HG03039 (cell line): ENCODE results near the gene TADA2B.

Experiments
- ATAC-seq: cut with Tn5 transposase; IDR thresholded peaks from one replicate; pipeline ENCODE4 v1.9.1; 2021; ENCODE audit warnings: mild to moderate bottlenecking, moderate library complexity; ENCODE audit not compliant: unreplicated experiment

Gene TADA2B

DNA sequence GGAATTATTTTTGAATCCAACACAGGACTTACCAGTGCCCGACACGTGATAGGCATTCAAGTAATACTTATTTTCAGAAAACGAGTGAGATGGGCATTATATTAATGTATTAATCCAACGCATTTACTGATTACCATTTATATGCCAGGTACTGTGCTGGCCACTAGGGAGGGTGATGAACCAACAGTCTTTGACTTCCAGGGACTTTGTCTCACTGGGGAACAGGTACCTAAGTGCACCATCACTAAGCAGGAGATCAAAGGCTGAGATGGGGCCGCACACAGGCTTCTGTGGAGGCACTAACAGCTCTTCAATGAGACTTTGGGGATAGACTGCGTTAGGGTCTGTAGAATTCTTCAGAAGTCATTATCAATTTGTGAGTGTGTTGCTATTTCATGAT, 5.7 kb upstream of the TADA2B start:
- ATAC-seq = no peak

DNA sequence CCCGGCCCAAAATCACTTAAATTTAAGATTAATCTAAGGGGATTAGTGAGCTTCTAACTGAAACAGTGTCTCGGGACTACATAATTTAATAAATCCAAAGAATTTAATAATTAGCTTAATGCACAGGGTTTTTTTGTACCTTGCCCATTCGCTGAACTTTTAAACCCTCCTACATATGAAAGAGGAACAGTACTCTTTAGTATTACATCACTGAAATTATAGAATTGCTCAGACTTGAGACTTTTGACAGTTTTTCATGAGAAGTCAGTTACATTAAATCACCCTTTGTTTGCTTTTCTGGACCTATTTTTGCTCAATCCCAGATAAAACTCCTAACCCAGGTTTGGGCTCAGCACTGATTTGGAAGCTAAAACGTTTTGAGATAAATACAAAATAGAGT, 2.4 kb upstream of the TADA2B start:
- ATAC-seq = no peak

DNA sequence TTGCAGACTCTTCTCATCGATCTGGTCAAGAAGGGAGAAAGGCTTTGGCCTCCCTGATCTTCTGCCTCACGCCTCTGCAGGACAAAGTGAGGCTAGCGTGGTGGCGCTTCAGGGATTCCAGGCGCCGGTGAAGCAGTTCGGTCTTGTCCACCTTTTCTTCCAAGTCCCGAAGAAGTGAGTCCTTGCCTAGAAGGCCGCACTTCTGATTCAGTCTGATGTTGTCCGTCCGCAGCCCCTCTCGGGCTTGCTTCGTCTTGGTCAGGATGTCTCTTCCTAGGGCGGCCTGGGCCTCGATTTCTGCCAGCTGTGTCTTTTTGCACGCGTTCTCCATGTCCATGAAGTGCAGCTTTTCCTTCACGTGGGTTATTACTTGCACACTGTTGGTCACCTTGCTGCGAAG, 1.9 kb upstream of the TADA2B start:
- ATAC-seq = no peak

DNA sequence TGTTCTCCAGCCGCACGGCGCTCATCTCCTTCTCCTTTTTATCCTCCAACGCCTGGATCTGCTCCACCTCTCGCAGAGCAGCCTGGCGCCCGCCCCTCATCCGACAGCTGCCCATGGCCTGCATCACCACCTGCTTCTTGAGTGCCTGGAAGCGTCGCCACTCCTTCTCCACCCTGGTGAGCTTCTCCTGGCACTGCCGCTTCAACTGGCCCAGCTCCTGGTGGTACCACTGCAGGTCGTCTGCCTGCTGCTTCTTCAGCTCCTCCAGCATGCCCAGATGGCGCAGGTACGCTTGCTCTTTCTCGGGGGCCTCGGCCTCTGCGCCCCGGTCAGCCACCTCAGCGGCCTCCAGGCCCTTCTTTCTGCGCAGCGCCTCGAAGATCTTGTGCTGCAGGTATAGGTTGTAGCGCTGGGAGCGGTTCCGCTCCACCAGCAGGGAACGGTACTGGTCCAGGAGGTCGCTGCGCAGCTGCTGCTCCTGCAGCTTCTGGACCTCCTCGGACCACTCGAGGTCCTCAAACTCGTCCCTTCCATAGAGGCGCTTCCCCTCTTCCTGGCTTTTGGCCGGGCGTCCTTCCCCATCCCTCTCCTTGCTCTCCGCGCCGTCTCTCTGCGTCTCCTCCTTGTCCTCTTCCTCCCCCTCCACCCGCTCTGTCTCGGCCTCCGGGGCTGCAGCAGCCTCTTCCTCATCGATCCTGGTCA, 1.2 kb upstream of the TADA2B start:
- ATAC-seq = no peak

DNA sequence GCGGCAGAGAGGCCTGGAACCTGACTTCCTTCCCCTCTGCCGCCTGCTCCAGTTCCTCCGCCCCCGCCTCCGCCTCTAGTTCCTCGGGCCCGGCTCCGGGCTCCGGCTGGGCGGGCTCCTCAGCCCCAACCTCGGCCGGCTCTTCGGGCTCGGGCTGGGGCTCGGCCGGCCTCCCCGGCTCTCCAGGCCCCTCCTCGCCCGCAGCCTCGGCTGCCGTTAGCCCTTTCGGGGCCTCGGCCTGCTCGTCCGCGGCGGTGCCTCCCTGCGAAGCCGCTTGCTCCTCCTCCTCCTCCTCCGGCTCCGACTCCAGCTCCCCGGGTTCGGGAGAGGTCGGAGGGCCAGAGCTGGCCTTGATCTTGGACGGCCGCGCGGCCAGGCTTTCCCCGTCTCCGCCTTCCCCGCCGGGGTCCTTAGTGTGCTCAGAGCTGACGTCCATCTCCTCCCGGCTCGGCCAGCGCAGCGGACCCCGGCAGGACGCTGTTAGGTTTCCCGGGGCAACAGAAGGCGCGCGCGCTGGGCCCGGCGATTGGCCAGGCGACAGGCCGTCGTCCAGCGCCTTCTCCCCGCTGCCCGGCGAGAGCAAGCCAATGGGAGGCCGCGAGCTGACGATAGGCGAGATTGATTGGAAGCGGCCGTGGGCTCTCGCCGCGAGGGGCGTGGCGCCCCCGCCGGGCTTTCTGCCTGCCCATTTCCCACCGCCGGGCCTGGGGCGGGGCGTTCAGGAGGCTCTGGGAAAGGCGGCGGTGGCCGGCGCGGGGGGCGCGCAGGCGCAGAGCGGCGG, 479 bp upstream of the TADA2B start:
- peak; percentile 82 for ATAC-seq

DNA sequence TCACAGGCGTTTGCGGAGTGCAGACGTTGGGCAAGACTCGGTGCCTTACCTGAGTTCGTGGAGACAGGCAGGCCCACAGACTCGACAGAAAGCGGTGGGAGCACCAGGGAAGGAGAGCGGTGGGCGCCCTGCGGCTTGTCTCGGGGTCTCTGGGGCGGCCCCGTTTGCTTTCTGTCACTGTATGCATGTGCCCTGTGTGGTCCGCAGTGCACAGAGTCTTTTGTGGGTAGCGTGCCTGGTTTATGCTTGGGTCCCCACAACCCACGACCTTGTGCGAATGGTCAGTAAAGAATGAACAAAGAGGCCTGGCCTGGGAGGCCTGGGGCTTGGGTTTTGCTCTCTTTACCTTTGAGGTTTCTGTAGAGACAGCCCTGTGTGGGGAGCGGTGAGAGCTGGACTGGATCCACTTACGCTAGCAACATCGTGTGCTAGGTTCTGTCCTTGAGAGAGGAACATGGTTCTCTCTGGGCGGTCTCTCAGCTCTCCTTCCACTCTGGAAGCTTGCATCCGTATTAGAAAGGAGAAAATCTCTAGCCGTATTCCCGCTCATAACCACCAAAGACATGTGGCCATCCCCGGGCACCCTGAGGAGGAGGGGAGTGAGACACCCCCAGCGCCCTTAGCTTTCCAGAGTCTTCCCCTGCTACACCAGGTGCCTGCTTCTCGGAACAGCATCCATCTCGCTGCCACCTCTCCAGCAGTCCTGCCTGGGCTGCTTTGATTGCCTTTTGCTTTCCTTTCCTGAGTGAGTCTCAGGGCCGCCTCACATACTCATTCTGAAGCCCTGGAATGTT, 1.2 kb downstream of the TADA2B start:
- no peak for ATAC-seq

DNA sequence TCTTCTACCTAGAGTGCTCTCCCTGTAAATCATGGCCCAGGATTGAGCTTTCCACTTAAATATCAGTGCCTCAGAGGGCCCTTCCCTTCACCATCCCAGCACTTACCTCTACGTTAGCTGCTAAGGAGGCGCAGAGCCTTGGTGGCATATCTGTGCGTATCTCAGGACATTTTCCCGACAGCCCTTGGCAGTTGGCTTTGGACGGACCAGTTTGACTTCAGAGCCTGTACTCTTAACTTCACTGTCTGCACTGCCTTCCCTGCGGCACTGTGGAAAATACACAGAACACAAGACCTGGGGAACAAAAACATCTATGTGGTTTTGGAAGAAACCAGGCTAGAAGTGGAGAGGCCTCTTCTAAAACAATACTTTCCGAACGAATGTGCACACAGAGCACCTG, 2.4 kb downstream of the TADA2B start:
- no peak for ATAC-seq

DNA sequence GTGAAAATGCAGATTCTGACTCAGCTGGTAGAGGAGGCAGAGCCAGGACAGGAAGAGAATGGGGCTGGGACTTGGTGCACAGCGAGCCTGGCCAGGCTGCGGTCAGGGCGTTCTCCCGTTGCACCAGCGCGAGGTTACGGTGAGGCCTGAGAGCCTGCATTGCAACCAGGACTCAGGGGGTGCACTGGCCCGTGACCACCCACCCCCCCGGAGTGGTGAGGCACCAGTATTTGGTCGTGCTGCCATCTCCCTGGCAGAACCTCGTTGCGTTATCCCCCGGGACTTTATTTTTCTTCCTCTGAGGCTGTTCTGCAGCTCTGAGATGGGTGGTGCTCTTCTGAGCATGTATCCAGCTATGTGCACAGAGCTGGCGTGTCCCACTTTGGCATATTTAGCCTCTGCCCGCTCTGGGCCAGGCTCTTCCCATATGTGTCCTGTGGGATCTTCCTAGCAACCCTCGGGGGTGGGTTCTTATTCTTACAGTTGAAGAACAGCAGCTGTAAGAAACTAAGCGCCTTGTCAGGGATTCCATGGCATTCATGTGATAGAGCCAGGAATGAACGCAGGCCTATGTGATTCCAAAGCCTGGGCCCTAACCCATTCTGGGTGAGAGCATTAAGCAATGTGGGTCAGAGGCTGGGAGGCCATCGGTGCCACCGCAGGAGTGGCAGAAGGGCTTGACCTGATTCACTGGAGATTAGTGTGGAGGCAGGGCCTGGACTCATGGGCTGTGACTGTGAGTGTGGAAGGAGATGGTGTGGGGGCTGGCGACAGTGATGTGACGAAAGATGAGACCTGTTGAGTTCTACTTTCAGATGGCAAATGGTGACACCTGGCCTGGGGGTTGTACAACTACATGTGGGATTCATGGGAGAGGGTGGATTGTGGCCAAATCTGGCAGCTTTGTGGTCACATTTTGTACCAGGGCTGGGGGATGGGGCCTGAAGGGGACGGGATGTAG, 3.1 kb downstream of the TADA2B start:
- ATAC-seq = no peak

DNA sequence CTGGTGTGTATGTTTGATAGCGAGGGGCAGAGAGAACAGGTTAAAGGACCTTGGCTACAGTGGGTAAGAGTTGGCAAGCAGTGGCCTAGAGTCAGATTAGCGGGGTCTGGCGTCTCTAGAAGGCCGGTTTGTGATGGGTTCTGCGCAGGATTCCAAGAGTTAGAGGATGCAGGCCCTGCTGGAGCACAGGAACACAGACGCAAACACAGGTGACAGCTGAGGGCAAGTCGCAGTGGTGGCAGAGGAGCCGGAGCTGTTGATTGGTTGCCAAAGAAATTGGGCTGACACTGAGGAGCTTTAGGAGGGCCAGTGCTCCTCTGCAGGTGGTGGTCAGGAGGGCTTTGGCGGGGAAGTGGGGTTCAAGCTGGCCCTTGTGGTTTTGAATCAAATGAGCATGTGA, 3.8 kb downstream of the TADA2B start:
- no peak for ATAC-seq

DNA sequence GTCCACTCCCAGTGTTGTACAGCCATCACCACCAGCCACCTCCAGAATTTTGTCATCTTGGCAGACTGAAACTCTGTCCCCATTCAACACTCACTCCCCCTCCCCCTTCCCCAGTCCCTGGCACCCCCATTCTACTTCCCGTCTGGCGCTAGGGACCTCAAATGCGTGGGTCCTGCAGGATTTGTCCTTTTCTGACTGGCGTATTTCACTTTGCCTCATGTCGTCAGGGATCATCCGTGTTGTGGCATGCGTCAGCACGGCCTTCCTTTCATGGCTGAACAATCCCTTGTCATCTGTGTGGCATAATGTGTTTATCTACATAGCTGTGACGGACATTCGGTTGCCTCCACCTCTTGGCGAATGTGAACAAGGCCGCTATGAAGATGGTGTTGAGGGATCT, 5.5 kb downstream of the TADA2B start:
- ATAC-seq = no peak

DNA sequence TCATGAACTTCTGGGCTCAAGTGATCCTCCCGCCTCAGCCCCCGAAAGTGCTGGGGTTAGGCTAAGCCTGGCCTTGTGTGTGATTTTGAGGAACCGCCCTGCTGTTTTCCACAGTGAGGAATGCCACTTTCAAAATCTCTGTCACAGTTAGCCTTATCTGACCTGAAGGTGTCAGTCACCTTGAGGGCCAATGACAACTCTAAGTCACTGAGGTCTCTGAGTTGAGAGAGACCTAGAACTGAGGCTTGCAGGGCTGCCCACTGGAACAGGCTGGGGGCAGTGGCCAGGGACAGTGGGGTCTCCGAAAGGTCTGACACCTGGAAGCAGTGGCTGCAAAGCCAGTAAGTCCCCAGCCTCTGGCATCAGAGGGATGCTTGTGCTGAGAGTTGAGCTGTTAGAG, 6.1 kb downstream of the TADA2B start:
- ATAC-seq = no peak

DNA sequence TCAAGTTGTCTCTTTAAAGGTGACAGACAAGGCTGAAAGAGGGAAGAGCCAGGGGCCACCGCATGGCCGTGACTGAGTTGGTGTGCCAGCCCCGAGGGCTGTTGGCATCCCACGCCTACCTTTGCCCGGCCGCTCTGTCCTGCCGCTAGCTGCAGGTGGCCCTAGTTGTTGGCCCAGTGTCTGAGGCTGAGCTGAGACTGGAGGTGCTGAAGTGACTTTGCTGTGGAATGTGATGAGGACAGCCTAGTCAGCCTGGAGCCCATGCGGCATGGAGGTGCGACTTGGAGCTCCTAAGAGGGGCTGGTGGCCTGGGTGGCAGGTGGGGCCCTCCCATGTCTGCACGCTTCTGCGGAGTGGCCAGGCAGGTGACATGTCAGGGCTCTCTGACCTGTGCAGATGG, 6.6 kb downstream of the TADA2B start:
- no peak for ATAC-seq

DNA sequence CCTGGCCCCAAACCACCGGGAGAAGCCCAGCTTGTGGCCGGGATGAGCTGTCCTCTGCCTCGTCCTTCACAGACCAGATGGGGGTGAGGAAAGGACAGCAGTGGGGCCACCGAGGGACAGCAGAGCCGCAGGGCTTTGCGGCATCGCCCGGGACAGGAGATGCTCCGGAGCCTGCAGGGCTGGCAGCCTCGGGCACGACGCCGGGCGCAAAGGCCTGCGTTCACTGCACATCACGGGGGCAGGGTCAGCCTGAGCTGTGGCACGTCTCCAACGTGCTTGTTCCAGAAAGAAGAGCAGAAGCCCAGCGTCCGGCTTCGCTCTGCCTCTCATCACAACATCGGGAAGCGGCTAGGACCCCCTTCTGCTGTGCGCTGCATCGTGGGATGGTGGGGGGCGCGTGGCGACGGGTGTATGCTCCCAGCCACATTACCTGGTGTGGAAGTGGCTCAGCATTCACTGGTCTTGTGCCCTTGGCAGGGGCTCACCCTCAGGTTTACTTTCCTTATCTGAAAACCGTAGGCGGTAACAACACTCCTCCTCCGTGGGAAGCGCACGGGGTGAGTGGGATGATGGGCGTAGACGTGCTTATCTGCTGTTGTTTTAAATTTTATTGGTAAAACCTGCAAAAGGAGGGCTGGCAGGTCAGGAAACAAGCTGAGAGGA, 7.4 kb downstream of the TADA2B start:
- no peak for ATAC-seq

DNA sequence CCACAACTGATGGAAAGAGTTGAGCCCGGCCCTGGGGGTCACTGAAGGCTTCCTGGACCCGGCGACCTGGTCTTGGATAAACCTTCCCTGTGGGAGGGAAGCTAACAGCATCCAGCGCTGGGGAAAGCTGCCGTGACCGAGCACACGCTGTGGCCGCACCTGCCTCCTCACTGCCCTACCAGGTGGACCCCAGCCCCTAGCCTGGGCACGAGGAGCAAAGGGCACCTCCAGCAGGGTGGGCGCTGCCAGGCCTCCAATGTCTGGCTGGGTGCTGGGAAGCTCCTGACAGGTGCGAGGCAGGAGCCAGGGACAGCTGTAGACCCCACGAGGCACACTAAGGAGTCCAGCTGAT, 7.9 kb downstream of the TADA2B start:
- ATAC-seq = no peak

DNA sequence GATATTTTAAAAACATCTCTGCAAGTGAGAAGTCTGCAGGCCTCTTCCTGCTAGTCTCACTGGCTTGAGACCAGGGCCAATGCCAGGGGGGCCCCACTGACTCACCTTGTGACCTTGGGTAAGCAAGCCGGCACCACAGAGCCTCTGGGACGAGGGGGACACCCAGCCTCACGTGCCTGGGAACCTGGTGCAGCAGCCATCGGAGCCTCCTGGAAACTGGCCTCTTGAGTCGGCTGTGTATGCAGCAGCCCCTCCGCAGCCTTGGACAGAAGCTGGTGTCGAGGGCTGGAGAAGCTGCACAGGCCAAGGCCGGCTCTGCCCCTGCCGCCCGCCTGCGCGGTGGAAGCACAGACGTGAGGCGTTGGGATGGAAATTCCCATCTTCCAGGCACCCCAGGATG, 8.7 kb downstream of the TADA2B start:
- no peak for ATAC-seq

DNA sequence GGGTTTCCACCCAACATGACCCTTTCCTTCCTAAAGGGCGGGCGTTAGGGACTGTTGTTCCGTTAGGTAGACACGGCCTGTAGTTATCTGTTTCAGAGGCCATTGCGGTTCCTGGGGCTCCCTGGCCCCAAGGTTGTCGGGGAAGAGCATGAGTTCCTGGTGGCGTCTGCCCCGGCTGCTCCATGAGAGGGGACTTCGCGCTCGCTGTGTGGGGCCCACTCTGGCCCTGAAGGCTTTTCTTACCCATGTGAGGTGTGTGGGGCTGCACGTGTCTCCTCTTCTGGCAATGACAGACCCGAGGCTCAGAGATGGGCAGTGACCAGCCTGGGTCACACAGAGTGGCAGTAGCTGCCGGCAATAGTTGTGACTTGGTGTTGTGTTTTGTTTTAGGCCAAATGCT, 9.1 kb downstream of the TADA2B start:
- ATAC-seq = no peak

DNA sequence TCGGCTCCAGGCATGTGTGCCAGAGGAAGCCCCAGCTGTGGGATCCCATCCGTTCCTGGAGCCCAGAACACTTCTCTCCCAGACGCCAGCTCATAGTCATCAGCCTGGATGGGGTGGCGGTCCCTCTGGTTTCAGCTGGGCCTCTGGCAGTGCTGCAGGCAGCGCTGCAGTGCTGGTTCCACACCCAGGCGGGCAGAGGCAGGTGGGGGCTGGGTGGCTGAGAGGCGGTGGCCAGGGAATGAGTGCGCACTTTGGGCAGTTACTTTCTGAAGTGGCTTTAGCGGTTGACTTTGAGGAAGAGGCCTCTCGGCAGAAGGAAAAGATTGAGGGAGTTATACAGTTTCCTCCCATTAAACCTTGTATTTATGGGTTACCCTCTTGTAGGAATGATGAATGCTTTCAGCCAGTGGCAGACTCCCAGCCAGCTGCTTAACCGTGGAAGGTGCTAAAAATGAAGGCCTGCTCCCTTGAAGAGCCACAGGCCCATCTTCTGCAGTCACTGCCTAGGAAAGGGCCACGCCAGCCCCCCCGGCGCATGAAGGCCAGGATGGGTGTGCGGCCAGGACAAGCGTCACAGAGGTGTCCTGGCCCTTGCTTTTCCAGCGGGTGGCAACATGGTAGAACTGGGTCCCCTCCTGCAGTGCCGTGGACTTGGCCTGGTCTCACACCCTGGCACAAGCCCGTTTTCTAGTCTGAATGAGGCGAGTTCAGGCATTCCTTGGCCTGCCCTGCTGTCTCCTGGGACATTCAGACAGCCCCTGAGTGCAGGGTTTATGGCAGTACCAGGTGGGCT, 9.9 kb downstream of the TADA2B start:
- ATAC-seq = no peak

DNA sequence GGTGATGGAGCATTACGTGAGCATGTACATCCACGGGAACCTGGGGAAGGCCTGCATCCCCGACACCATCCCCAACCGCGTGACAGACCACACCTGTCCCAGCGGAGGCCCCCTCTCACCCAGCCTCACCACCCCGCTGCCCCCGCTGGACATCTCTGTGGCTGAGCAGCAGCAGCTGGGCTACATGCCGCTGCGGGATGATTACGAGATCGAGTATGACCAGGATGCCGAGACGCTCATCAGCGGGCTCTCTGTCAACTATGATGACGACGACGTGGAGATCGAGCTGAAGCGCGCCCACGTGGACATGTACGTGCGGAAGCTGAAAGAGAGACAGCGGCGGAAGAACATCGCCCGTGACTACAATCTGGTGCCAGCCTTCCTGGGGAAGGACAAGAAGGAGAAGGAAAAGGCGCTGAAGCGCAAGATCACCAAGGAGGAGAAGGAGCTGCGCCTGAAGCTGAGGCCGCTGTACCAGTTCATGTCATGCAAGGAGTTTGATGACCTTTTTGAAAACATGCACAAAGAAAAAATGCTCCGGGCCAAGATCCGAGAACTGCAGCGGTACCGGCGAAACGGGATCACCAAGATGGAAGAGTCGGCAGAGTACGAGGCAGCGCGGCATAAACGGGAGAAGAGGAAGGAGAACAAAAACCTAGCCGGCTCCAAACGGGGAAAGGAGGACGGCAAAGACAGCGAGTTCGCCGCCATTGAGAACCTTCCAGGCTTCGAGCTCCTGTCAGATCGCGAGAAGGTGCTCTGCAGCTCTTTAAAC, 11.1 kb downstream of the TADA2B start:
- no peak for ATAC-seq
